Kidney capillary endothelial cell (primary cell): ENCODE measurements around the gene COLEC11.
"Not testable (repeated sequence)": the region's sequence is repeated elsewhere in the genome, so short reads cannot be mapped to it uniquely, and the experiment has no call there.

Experiments
- DNase-seq: peaks from one replicate; pipeline ENCODE4 v3.0.0-alpha.2; 2018; ENCODE audit warnings: low spot score

Gene COLEC11

DNA sequence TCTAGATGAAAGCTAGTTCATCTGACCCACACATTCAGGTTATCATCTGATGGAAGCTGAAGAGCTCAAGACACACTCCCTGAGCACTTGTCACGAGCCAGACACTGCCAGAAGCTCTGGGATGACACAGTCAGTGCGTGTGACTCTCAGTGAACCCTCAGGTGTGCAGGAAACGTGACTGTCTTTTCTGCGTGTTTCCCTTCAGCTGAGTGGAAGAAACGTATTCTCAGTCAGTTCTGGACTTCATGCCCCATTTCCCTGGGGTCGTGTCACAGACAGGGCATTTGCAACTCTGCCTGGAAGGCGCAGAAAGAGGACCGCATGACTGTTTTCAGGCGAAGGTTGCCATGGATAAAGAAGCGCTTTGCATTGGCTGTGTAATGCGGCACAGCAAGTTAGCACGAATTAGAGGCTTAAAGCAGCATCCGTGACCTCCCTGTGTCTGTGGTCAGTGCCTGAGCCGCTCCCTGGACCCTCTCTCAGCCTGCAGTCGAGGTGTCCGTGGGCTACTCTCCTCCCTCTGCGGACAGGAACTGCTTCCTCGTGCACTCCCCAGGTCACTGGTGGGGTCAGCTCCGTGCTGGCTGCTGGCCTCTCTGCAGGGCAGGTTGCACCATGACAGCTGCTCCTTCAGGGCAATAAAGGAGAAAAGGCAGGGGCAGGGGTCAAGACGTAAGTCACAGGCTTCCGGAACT lies 59.8 kb downstream of the COLEC11 start:
- DNase-seq = no peak

DNA sequence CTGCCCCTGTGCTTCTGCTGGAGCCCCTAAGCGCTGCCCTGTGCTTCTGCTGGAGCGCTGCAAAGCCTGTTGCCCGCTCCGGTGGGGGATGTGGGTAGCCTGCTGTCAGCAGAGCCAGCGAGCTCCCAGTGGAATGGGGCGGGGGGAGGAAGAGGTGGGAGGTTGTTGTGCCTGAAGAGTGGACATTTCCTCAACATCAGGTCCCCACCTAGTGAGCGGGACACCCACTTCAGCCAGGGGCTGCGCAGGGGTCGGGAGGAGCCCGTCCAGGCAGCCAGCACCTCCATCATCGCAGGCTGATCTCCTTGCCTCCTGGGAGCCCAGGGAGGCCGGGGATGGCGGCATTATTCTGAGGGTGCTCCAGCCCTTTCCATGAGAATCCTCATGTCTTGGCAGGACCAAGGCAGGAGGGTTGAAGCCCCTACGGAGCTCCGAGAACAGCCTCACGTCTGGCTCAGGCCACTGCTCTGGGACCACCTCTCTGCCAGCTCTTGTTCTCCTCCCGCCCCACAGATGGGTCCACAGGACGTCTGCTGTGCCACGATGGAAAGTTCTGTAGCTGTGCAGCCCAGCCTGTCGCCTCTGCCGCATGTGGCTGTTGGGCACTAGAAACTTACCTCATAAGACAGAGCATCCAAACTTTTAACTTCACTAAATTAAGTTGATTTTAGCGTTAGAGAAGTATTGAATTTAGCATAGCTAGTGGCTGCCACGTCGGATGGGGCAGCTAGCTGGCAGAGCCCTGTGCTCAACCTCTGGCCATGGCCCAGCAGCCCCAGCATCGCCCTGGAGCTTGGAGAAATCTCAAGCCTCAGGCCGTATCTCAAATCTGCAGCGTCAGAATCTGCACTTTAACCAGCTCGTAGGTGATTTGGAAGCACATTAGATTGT lies 61.2 kb downstream of the COLEC11 start:
- DNase-seq = no peak

DNA sequence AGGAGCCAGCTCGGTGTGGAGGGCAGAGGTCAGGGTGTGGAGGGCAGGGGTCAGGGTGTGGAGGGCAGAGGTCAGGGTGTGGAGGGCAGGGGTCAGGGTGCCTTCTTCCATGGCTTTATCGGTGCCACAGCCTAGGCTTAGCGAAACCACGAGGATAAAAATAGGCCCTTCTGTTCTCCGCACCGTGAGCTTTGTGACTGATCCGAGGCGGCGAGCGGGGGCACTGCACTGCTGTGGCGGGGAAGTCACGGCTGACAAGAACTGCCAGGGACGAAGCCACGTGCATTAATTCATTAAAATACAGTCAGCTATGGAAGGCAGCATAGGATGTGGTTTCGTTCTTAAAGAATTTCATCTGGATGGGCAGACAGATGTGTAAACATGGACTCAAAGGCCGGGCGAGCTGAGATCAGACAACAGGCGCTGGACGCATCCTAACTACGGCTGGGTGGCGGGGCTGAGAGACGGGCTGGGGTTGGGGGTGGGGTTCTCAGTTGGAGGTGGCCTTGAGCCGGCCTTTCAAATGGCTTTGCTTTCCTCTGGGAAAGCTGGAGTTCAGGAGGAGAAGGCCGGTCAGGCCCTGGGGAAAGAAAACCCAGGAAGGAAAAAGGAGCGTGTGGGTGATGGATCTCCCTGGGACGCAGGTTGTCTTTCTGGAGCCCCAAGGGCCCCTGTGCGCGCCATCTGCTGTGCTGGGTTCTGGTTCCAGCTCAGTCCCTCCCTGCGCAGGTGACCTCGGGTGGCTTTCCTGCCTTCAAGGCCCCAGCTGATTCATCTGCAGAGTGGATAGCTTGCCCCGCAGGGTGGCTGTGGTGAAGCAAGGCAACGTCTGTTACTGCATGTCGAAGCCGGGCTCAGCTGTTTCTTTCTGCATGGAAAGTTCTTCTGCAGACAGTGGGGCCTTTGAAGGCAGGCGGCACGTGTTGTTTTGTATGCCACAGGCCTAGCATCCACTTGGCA lies 62.1 kb downstream of the COLEC11 start:
- DNase-seq = no peak

DNA sequence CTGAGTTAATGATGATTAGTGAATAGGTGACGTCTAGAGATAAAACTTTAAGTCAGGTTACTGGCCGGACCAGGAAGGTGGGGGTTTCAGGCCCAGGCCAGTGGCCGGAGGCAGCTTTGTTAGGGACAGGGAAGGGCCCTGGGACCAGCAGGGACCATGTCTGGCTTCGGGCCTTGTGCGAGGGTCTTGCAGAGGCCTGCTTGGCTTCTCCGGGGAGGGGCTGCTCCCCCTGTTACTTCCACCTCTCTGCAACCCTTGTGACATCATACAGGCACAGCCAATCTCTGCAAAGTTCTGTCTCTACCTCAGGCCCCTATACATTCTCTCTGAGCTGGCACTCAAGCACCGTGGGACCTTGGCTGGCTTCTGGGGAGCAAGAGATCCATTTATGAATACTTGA lies 63.0 kb downstream of the COLEC11 start, which contains the start of gene ALLC:
Gene ALLC, plus strand, starts transcription at position 320 of the 400 bp plus-strand sequence. CDS start 12,958 bp downstream, outside the sequence.
- no peak for DNase-seq

DNA sequence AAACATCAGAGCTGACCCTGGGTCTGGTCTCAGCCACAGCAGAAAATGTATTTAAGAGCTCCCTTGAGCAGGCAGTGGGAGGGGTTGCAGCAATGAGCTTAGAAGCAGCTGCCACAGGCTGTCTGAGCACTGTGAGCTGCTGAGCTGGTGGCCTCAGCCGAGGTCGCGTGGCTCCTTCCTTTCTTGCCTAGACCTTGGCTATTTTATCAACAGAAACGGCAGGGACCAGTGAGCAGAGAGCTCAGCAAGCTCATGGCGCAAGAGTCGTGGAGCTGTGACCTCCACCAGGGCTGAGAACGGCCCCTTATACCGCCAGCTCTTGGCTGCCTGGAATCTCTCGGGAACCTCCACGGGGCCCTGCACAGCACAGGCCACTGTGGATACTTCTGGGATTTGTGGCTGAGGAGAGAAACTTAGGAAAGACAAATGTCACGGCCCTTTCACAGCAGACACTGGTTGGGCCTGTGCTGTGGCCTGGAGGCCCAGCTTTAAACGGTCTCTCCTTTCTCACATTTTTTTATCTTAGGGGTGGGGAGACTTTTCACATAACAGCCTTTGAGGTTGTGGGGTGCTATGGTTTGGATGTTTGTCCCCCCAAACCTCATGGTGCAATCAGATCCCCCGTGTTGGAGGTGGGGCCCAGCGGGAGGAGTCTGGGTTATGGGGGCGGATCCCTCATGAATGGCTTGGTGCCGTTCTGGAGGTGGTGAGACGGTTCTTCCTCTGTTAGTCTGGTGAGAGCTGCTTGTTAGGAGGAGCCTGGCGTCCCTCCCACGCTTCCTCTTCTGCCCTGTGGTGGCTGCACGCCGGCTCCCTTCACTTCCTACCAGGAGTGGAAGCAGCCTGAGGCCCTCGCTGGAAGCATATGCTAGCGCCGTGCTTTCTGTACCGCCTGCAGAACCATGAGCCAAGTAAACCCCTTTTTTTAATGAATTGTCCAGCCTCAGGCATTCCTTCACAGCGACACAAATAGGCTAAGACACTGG lies 64.8 kb downstream of the COLEC11 start:
- no peak for DNase-seq

DNA sequence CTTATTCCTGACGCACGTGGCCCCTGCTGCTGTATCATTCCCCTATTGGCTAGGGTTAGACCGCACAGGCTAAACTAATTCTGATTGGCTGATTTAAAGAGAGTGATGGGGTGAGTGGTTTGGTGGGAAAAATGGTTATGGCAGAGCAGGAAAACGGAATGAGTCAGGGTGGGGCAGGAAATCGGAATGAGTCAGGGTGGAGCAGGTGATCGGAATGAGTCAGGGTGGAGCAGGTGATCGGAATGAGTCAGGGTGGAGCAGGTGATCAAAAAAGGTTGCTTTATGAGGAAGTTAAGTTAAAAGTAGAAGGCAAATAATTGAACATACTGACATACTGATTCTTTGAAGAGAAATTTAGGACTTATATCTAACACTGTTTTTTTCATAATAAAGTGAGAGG lies 65.7 kb downstream of the COLEC11 start:
- not testable (repeated sequence) for DNase-seq

DNA sequence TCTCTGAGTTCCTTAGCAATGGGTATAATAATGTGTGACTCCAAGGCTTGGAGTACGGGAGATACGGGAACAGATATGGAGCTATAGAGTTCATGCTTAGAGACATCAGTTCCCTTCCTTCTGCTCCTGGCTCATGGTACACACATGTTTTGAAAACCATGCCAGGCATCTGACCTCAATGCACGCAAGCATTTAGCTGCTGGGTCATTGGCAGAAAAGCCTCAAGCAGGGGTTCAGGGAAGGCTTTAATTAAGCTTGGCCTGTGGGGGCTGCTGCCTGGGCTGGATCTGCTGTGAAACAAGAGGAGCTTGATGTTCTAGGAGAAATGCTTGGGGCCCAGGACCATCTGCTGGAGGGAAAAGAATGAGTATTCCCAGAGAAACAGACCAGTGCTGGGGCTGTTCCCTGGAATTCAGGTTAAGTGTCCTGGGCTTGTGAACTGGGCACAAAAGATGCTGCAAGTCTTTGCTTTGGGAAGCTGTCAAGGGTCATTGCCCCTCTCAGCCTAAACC lies 66.3 kb downstream of the COLEC11 start:
- DNase-seq = no peak

DNA sequence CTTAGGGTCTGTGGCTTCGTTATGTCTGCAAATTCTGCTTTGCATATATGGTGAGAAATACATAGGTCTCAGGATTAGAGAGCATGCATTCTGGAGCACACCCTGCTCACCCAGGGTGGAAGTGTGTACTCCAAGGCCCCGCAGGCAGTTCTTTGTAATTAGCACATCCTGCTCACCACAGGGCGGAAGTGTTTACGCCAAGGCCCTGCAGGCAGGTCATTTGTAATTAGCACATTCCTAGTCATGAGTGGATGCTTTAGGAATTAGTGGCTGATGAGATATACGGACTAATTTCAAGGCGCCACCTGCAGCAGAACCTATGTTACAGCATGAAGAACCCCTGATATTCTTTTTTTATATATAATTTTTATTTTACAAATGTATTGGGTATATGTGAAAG lies 67.3 kb downstream of the COLEC11 start:
- peak; percentile 7 for DNase-seq

DNA sequence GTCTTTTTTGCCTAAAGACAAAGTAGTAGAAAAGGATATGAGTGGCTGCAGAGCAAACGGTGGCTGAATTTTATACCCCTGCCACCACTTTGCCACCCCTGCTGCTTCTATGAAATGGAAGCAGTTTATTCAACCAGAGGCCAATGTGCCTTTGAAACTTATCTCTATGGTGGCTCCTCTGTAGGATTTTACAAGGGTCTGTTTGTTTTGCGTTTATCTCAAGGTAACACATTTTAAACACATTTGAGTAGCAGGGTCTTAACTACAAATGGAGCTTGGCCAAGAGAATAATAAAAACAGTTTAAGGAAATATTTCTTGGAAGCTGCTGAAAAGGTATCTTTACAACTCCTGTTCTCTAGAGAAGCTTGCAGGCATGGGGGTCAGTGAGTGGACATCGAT lies 69.2 kb downstream of the COLEC11 start:
- no peak for DNase-seq

DNA sequence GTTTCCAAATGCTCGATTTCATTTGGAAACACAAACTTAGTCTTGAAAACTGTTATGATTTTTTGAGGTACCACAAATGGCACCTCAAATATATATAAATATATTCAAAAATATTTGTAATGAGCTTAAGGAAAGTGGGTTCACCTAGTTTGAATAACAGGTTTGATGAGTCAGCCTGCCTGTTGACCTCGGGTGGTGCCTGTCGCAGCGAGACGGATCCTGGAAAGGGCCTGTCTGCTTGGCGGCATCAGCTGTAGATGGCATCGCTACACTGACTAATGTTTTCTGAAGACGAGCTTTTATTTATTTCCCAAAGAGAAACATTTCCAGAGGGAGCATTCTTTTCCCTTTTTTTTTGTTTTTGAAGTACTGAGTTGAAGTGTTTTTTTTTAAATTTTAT lies 70.0 kb downstream of the COLEC11 start:
- DNase-seq = no peak

DNA sequence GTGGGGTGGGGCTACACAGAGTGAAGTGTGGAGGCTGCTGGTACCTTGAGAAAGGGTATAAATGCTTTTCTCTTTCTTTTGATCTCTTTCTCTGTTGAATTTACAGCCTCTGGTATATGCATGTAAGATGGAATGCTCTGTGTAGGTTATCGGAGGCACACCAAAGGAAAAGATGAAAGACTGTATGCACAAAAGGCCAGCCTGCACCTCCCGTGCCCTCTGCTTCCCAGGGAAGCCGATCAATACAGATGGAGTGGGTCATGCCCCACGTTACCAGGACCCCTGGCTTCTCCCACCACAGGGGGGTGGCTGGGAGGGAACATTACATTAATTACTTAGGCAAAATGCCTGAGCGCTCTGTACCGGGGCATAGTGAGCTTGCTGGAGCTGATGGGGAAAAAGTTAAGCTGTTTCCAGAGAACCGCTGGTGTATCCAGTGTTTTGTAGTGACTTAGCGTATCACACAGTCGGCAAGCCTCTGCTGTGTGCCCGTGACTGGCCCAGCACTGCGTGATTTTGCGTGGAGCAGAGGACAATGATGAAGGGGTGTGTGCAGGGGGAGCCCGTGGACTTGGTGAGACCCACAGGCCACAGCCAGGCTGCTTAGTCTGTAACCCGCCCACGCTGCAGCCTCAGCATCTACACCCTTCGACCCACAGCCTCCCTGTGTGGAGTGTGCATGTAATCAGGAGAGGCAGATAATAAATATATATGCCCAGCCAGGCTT lies 71.1 kb downstream of the COLEC11 start:
- DNase-seq = no peak

DNA sequence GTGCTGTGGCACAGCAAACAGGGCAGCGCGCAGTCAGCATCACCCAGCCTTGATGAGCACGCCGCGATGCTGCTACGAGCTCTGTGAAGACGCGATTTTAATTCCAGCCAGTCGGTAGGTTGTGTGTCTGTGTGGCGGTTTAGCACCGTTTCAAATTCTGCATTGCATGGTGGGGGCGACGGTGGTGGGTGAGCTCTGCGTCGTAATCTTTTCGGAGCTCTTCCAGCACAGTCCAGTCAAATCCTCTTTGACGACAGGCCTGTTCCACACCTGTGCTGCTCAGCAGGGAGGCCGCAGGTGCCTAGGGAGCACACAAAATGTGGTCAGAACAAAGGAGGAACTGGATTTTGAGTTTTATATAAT lies 71.7 kb downstream of the COLEC11 start:
- no peak for DNase-seq

DNA sequence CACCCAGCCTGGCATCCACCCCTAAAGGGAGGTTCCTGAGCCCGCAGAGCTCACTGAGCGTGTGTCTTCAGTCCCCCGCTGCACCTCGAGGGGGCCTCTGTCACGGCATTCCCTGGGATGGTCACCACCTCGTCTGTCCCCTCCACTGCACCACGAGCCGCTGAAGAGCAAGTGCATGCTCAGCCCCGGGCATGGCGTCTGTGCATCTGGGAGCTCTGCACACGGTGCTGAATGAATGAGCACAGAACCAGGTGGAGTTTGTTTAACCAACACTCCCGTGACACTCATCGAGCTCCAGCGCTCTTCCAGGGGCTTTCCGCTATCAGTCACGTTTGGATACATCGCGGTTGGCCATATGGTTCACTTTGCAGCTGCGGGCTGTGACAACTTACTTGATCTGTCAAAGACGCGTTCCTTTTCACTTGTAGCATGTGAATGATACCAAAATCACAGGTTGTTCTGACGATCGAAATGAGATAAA lies 72.3 kb downstream of the COLEC11 start:
- no peak for DNase-seq

DNA sequence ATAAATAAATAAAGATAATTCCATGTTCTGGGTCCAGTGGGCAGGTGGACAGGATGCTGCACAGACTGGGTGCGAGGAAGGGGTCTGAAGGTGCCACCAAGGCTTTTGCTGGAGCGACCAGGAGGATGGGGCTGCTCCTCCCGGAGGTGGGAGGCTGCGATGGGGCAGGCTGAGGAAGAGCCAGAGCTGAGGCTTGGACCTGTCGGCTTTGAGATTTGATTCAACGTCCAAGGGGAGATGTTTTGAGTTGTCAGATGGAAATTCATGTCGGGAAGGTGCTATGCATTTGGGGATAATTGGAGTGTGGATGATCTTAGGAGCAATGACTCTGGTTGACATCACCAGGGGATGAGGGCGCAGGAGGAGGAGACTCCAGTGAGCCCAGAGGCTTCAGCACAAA lies 74.7 kb downstream of the COLEC11 start:
- no peak for DNase-seq

DNA sequence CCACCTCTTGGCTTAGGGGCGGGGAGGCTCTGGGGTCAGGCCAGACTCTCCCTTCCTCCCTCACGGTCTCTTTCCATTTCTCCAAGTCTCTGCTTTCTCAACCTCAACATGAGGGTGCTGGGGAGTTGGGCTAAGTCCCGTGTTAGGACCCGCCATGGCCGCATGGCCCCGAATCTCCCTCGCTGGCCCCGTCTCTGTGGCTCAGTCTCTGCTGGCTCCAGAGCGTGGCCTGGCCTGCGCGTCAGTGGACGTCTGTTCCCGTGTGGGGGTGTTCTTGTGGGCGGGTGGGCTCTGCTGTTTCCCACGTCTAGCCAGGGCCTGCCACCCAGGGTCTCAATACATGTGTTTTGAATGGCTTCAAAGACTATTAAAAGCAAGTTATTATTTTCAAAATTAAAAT lies 75.5 kb downstream of the COLEC11 start:
- DNase-seq = no peak

DNA sequence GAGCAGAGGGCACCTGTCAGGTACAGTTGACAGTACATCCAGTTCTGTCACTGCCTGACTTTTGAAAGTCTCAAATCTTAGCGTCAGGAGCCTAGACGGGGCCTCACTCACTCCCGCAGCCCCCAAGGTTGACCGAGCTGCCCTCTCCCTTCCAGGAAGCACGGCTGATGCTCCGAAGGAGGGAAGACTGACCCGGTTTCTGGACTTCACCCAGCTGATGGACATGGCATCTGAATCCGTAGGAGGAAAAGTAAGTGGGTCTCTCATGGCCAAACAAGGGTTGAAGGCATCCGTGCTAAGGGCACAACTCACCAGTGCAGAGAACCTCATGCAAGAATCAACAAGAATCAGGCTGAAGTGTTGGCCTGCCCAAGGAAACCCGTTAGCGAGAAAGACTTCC lies 76.0 kb downstream of the COLEC11 start:
- DNase-seq = no peak

DNA sequence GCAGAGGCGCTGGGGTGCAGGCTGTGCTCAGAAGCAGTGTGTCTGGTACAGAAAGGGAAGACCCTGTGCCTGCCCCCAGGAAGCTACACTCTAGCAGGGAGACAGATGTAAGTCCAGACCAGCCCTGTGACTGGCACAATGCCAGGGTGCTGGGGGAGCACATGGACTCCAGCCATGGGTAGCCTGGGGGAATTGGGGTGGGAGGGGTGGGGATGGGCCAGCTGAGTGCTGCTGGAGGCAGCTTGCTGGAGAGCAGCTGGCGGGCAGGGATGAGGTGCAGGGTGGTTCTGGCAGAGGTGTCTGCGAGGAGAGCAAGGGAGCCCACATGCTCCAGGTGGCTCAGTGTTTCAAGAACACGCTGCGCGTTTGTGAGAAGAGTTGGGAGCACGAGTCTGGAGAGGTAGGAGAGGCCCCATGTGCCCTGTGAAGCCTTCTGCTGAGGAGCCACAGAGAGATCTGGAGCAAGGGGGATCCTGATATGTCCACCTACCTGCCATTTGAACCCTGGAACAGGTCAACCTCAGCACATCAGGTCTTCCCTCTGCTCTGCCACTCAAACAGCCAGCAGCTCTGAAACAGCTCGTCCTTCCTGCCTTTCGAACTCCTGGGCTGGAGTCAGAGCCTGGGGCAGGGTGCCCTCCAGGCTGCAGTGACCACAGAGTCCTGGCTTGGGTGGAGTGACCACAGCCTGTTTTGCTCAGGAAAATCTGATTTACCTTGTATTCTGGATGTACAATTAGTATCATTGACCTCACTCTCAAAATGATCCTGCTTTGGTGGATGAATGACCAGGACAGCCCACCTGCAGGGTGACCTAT lies 78.2 kb downstream of the COLEC11 start:
- no peak for DNase-seq

DNA sequence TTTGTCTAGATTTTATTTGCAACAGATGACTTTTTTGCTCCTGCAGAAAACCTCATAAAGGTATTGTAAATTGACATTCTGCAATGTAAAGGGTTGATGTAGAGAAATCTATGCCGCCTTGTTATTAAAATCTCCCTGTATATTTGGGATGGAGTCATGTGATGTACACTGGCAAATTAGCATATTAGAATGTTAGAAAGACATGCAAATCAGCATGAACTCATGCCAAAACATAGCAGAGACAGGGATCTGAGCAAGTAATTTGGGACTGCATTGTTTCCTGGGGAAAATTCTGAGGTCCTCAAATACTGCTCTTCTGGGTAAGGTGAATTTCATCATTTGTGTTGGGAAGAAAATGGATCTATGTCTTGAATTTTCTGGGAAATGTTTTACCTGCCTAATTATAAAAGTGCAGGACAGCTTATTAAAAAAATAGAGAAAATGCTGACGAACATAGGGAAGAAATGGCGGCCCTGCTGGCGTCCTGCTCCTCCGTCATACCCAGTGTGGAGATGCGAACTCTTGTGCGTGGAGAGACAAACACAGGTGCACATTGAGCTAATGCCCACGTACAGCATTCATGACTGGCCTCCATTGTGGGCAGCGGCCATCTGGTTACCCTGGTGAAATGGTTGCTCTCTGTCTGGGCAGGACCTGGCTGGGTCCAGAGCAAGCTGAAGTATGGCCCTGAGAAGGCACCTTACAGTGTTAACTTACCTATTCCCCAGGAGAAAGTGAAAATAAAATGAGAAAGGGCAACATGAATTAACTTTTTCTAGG lies 79.3 kb downstream of the COLEC11 start:
- no peak for DNase-seq
